KMS-11 (cell line): Measurements from ENCODE around the gene PEMT.

Experiments
- H2AFZ ChIP-seq: fragments of 200-600 bp; sonication (generic); 2 replicates; pipeline ENCODE4 v1.6.1; 2016; ENCODE audit warnings: antibody characterized with exemption, mixed run types, low read depth
- H3K27ac ChIP-seq: fragments of 200-600 bp; sonication (generic); 2 replicates; pipeline ENCODE4 v1.6.1; 2016; ENCODE audit warnings: mild to moderate bottlenecking, mixed run types
- H3K27me3 ChIP-seq: fragments of 200-600 bp; sonication (generic); 2 replicates; pipeline ENCODE4 v1.6.1; 2017; ENCODE audit warnings: mild to moderate bottlenecking, low read depth, mixed run types, moderate library complexity; ENCODE audit not compliant: insufficient read depth
- H3K36me3 ChIP-seq: fragments of 200-600 bp; sonication (generic); 2 replicates; pipeline ENCODE4 v1.6.1; 2017; ENCODE audit warnings: mild to moderate bottlenecking, mixed run types; ENCODE audit not compliant: insufficient read depth
- H3K4me1 ChIP-seq: fragments of 200-600 bp; sonication (generic); 2 replicates; pipeline ENCODE4 v1.6.1; 2016; ENCODE audit warnings: mild to moderate bottlenecking, low read depth, mixed run types; ENCODE audit not compliant: poor library complexity, severe bottlenecking
- H3K4me2 ChIP-seq: fragments of 200-600 bp; sonication (generic); 2 replicates; pipeline ENCODE4 v1.7.0; 2016; ENCODE audit warnings: mild to moderate bottlenecking, mixed run types
- H3K4me3 ChIP-seq: fragments of 200-600 bp; sonication (generic); IDR thresholded peaks from 2 replicates; pipeline ENCODE4 v1.6.1; 2017; ENCODE audit warnings: low read depth, low read length, mixed read lengths; ENCODE audit not compliant: insufficient read depth
- H3K79me2 ChIP-seq: fragments of 200-600 bp; sonication (generic); 2 replicates; pipeline ENCODE4 v1.6.1; 2016; ENCODE audit warnings: low read depth, mixed run types; ENCODE audit not compliant: insufficient read depth
- H3K9ac ChIP-seq: fragments of 200-600 bp; sonication (generic); 2 replicates; pipeline ENCODE4 v1.6.1; 2016; ENCODE audit warnings: mild to moderate bottlenecking, mixed run types
- H4K20me1 ChIP-seq: fragments of 200-600 bp; sonication (generic); 2 replicates; pipeline ENCODE4 v1.6.1; 2016; ENCODE audit warnings: mild to moderate bottlenecking, mixed run types; ENCODE audit not compliant: insufficient read depth
- TF ChIP-seq, protein P1 (sequence below): fragments of 200-600 bp; sonication (generic); conservative IDR thresholded peaks from 2 replicates; pipeline ENCODE4 v1.6.1; 2017; ENCODE audit warnings: low read depth, mild to moderate bottlenecking, antibody characterized with exemption, low read length, moderate library complexity, mixed read lengths

PEMT gene

GRCh38 chr17:17599965-17600364, 8.5 kb upstream of the PEMT start:
- H3K36me3 ChIP-seq, result no peaks in the 10 kb centered on the region
- H4K20me1 ChIP-seq, result no peaks in the 10 kb centered on the region
- no peaks in the 10 kb centered on the region for H3K79me2 ChIP-seq
- no peak overlapping the region for H3K4me2 ChIP-seq
- TF ChIP-seq, protein P1, sequence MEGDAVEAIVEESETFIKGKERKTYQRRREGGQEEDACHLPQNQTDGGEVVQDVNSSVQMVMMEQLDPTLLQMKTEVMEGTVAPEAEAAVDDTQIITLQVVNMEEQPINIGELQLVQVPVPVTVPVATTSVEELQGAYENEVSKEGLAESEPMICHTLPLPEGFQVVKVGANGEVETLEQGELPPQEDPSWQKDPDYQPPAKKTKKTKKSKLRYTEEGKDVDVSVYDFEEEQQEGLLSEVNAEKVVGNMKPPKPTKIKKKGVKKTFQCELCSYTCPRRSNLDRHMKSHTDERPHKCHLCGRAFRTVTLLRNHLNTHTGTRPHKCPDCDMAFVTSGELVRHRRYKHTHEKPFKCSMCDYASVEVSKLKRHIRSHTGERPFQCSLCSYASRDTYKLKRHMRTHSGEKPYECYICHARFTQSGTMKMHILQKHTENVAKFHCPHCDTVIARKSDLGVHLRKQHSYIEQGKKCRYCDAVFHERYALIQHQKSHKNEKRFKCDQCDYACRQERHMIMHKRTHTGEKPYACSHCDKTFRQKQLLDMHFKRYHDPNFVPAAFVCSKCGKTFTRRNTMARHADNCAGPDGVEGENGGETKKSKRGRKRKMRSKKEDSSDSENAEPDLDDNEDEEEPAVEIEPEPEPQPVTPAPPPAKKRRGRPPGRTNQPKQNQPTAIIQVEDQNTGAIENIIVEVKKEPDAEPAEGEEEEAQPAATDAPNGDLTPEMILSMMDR, result no peak
- H3K27me3 ChIP-seq, result no peaks in the 10 kb centered on the region
- no peak overlapping the region for H3K9ac ChIP-seq
- H2AFZ ChIP-seq, result no peak overlapping the region
- no peak overlapping the region for H3K4me3 ChIP-seq
- no peak overlapping the region for H3K27ac ChIP-seq
- no peaks in the 10 kb centered on the region for H3K4me1 ChIP-seq

- H3K79me2 ChIP-seq, result no peaks in the 10 kb centered on the region
- H4K20me1 ChIP-seq, result no peaks in the 10 kb centered on the region
- H3K27me3 ChIP-seq, result no peaks in the 10 kb centered on the region
- H2AFZ ChIP-seq, result no peak overlapping the region
- no peak overlapping the region for H3K9ac ChIP-seq
- peaks cover 2% of the 10 kb centered on the region for H3K4me1 ChIP-seq
- H3K4me3 ChIP-seq, result no peak overlapping the region
- H3K36me3 ChIP-seq, result no peaks in the 10 kb centered on the region
- no peak overlapping the region for H3K27ac ChIP-seq
- TF ChIP-seq, protein P1, result no peak
- no peak overlapping the region for H3K4me2 ChIP-seq
Observed at GRCh38 chr17:17598003-17598402, 6.5 kb upstream of the PEMT start.

DNA sequence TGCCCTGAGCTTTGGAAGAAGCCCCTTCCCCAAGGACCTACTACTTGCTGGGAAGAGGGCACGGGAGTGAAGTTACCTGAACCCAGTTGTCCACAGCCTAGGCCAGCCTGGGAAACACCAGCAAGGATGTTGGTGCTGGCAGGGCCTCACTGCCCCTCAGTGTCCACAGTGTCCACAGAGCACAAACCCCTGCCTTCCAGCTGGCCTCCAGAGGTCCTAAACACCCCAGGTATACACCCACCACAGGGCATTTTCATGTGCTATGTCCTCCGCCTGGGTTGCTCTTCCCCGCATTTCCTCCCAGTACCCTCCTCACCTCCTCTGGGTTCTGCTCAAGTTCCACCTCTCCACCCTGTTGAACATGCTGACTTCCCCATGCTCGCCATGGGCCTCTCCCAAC, 4.2 kb upstream of the PEMT start:
- H3K36me3 ChIP-seq, result no peaks in the 10 kb centered on the region

GRCh38 chr17:17593222-17593620, 1.7 kb upstream of the PEMT start:
- Histone ChIP-seq H3K36me3 (no peaks in the 10 kb centered on the region), H4K20me1 (no peaks in the 10 kb centered on the region), H3K27me3 (no peaks in the 10 kb centered on the region), H3K27ac (no peak overlapping the region), H2AFZ (no peak overlapping the region), H3K79me2 (no peaks in the 10 kb centered on the region), H3K4me3 (no peak overlapping the region), H3K4me1 (peaks cover 8% of the 10 kb centered on the region), H3K9ac (no peak overlapping the region), H3K4me2 (no peak overlapping the region)
- TF ChIP-seq, protein P1, result no peak

More for the DNA sequence above, 4.2 kb upstream of the PEMT start:
- no peaks in the 10 kb centered on the region for H3K79me2 ChIP-seq
- peaks cover 8% of the 10 kb centered on the region for H3K4me1 ChIP-seq
- no peaks in the 10 kb centered on the region for H4K20me1 ChIP-seq
- TF ChIP-seq, protein P1, result no peak
- H3K4me3 ChIP-seq, result no peak overlapping the region
- H3K9ac ChIP-seq, result no peak overlapping the region
- H3K27ac ChIP-seq, result no peak overlapping the region
- no peak overlapping the region for H3K4me2 ChIP-seq
- H2AFZ ChIP-seq, result no peak overlapping the region
- H3K27me3 ChIP-seq, result no peaks in the 10 kb centered on the region

DNA sequence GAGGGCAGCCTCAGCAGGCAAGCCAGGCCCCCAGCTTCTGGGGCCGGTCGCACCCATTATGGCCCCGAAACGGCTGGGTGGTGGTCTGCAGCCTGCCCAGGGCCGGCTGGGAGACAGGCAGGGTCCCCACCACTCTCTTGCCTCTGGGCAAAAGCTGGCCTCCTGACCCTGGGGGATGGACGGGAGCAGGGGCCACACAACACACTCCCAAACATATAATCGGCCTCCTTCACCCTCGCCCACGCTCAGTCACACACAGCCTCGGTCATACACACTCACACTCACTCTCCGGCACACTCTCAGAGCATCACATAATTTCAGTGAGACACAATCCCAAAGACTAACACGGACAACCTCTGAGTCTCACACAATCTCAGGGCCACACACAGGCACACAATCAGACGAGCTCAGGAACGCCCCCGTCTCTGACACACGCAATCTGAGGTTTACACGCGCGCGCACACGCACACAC, 589 bp downstream of the PEMT start:
- TF ChIP-seq, protein P1, result no peak
- Histone ChIP-seq H3K4me2 (peak overlapping the region; percentile 68), H3K4me3 (no peak overlapping the region), H4K20me1 (no peaks in the 10 kb centered on the region), H3K27ac (no peak overlapping the region), H3K9ac (peak overlapping the region; percentile 74), H2AFZ (peak overlapping the region; percentile 59; the same call in 1 of the 2 replicates), H3K79me2 (no peaks in the 10 kb centered on the region), H3K27me3 (no peaks in the 10 kb centered on the region), H3K4me1 (peaks cover 8% of the 10 kb centered on the region), H3K36me3 (no peaks in the 10 kb centered on the region)
